Smooth muscle cell (in vitro differentiated cells): Measurements from ENCODE around the gene CDC42EP1. TPM values are rescaled to one million over a fixed set of nuclear protein-coding genes. Genes with fewer than 3 reads are reported as not detected.

Experiments used
- DNase-seq: peaks from one replicate; lab custom pipeline; 2025; ENCODE audit not compliant: unreplicated experiment; lab: John Stamatoyannopoulos, UW
- H2AFZ ChIP-seq: fragments of 200-600 bp; sonication (generic); 2 replicates; pipeline ENCODE4 v1.6.0; 2016; ENCODE audit warnings: antibody characterized with exemption, low read depth, mild to moderate bottlenecking
- H3F3A ChIP-seq: fragments of 200-600 bp; sonication (generic); 2 replicates; pipeline ENCODE4 v1.6.0; 2017; ENCODE audit warnings: antibody characterized with exemption, low read depth
- H3K27ac ChIP-seq: fragments of 200-600 bp; sonication (generic); 2 replicates; pipeline ENCODE4 v1.5.1; 2016; ENCODE audit warnings: low read depth, mild to moderate bottlenecking
- H3K27me3 ChIP-seq: fragments of 200-600 bp; sonication (generic); 2 replicates; pipeline ENCODE4 v1.6.1; 2016; ENCODE audit warnings: low read depth, mild to moderate bottlenecking
- H3K36me3 ChIP-seq: fragments of 200-600 bp; sonication (generic); 2 replicates; pipeline ENCODE4 v1.5.1; 2016; ENCODE audit warnings: low read depth
- H3K4me1 ChIP-seq: fragments of 200-600 bp; sonication (generic); 2 replicates; pipeline ENCODE4 v1.5.1; 2016; ENCODE audit warnings: low read depth
- H3K4me2 ChIP-seq: fragments of 200-600 bp; sonication (generic); 2 replicates; pipeline ENCODE4 v1.6.0; 2016; ENCODE audit warnings: mild to moderate bottlenecking
- H3K4me3 ChIP-seq: fragments of 200-600 bp; sonication (generic); 2 replicates; pipeline ENCODE4 v1.5.1; 2016; ENCODE audit warnings: mild to moderate bottlenecking
- H3K79me2 ChIP-seq: fragments of 200-600 bp; sonication (generic); 2 replicates; pipeline ENCODE4 v1.6.0; 2016; ENCODE audit warnings: low read depth, mild to moderate bottlenecking
- H3K9ac ChIP-seq: fragments of 200-600 bp; sonication (generic); 2 replicates; pipeline ENCODE4 v1.6.0; 2016; ENCODE audit warnings: low read depth
- H3K9me3 ChIP-seq: fragments of 200-600 bp; sonication (generic); replicated peaks from 2 replicates; pipeline ENCODE4 v1.5.1; 2016; ENCODE audit warnings: low read depth
- H4K20me1 ChIP-seq: fragments of 200-600 bp; sonication (generic); 2 replicates; pipeline ENCODE4 v1.6.0; 2016; ENCODE audit warnings: low read depth
- CTCF ChIP-seq: fragments of 200-600 bp; sonication (generic); IDR thresholded peaks from 2 replicates; pipeline ENCODE4 v1.5.1; 2017; ENCODE audit warnings: borderline replicate concordance, mild to moderate bottlenecking, antibody characterized with exemption; ENCODE audit not compliant: insufficient read depth, poor library complexity, severe bottlenecking
- WGBS: methylation state at CpG from one replicate; pipeline ENCODE4 v1.1.7; 2016; ENCODE audit warnings: low lambda C conversion rate; 5-methylcytosine and 5-hydroxymethylcytosine counted together
- polyA plus RNA-seq: library from polyadenylated mRNA; unstranded; fragments of >200 nt; fragmentation: Nextera tagmentation; extraction: Ambion mirVana; gene quantifications from 2 replicates; pipeline ENCODE4 v1.2.1, GENCODE V29; 2016
- total RNA-seq: library from RNA; depleted of rRNA; stranded (reverse); fragments of >200 nt; gene quantifications from 2 replicates; pipeline ENCODE4 v1.2.3, GENCODE V29; 2014

The CDC42EP1 gene
- total and polyA plus RNA-seq, 2 experiments from 2014 or later: 14.0 to 89.6 TPM

- no peak overlapping the region for H3K9ac ChIP-seq
- no peak for TF ChIP-seq CTCF
- H3K4me3 ChIP-seq: no peak overlapping the region
- H3K4me1 ChIP-seq: peaks cover 7% of the 10 kb centered on the region
- H3K27me3 ChIP-seq: no peaks in the 10 kb centered on the region
- H3F3A ChIP-seq: peaks cover 6% of the 10 kb centered on the region
- no peaks in the 10 kb centered on the region for H3K36me3 ChIP-seq
- no peak overlapping the region for H3K4me2 ChIP-seq
- no peak overlapping the region for H3K27ac ChIP-seq
- WGBS: 88% methylated on average over 6 of the region's 6 CpGs
- H3K79me2 ChIP-seq: no peaks in the 10 kb centered on the region
- no peak overlapping the region for H2AFZ ChIP-seq
- H4K20me1 ChIP-seq: no peaks in the 10 kb centered on the region
- no peak for DNase-seq
- H3K9me3 ChIP-seq: no peaks in the 10 kb centered on the region
Observed at GRCh38 chr22:37522482-37522881, 37.8 kb upstream of the CDC42EP1 start.

GRCh38 chr22:37525073-37525745 lies 35.1 kb upstream of the CDC42EP1 start:
- Histone ChIP-seq H3K27me3 (no peaks in the 10 kb centered on the region), H4K20me1 (no peaks in the 10 kb centered on the region), H3K9me3 (no peaks in the 10 kb centered on the region), H3K4me2 (peak overlapping the region; percentile 70), H3K4me1 (peaks cover 7% of the 10 kb centered on the region), H3K79me2 (no peaks in the 10 kb centered on the region), H3K36me3 (no peaks in the 10 kb centered on the region), H3F3A (peaks cover under 1% of the 10 kb centered on the region), H3K4me3 (no peak overlapping the region), H2AFZ (no peak overlapping the region), H3K27ac (peak overlapping the region; percentile 72), H3K9ac (peak overlapping the region; percentile 67)
- DNase-seq: peak; percentile 30
- 31% methylated on average over 10 of the region's 10 CpGs for WGBS
- TF ChIP-seq CTCF: no peak

- peak overlapping the region; percentile 70 for H3K4me2 ChIP-seq
- H3K79me2 ChIP-seq: no peaks in the 10 kb centered on the region
- TF ChIP-seq CTCF: no peak
- H2AFZ ChIP-seq: no peak overlapping the region
- H3K27ac ChIP-seq: peak overlapping the region; percentile 72
- no peaks in the 10 kb centered on the region for H3K36me3 ChIP-seq
- H3K9me3 ChIP-seq: no peaks in the 10 kb centered on the region
- H3F3A ChIP-seq: no peaks in the 10 kb centered on the region
- no peaks in the 10 kb centered on the region for H3K27me3 ChIP-seq
- DNase-seq: no peak
- H3K9ac ChIP-seq: no peak overlapping the region
- 79% methylated on average over 7 of the region's 7 CpGs for WGBS
- H4K20me1 ChIP-seq: no peaks in the 10 kb centered on the region
- peaks cover 7% of the 10 kb centered on the region for H3K4me1 ChIP-seq
- H3K4me3 ChIP-seq: no peak overlapping the region
Observed at GRCh38 chr22:37525746-37526350, 34.4 kb upstream of the CDC42EP1 start.
